T-helper 1 cell (primary cell): ENCODE measurements around the gene C1QTNF12.

Experiments
- DNase-seq, 5 donors: peaks; one replicate each; pipeline ENCODE4 v3.0.0-alpha.2; 2012 to 2020

C1QTNF12 gene

GRCh38 chr1:1281533-1282321 is 35.2 kb upstream of the C1QTNF12 start:
- DNase-seq = no peak

GRCh38 chr1:1280782-1281481 is 34.4 kb upstream of the C1QTNF12 start:
- DNase-seq = no peak

- no peak for DNase-seq
Observed at GRCh38 chr1:1279028-1279427, 32.5 kb upstream of the C1QTNF12 start.

GRCh38 chr1:1278620-1279019 is 32.1 kb upstream of the C1QTNF12 start:
- DNase-seq = no peak

GRCh38 chr1:1275836-1276235 is 29.3 kb upstream of the C1QTNF12 start:
- no peak for DNase-seq

- DNase-seq = no peak
Observed at GRCh38 chr1:1274931-1275431, 28.5 kb upstream of the C1QTNF12 start.

- DNase-seq = no peak
Observed at GRCh38 chr1:1274299-1274930, 27.9 kb upstream of the C1QTNF12 start.

- DNase-seq = peak; percentile 89 to 93 (median 92)
Observed at GRCh38 chr1:1273512-1274298, 27.2 kb upstream of the C1QTNF12 start, which contains the start of gene UBE2J2. TSS of gene UBE2J2 (minus strand) at chr1:1273854. CDS start at chr1:1267992, 5,862 bp downstream.

- DNase-seq = no peak
Observed at GRCh38 chr1:1273209-1273511, 26.6 kb upstream of the C1QTNF12 start.

GRCh38 chr1:1272341-1273208 is 26.1 kb upstream of the C1QTNF12 start:
- DNase-seq = no peak

GRCh38 chr1:1270813-1271212 is 24.3 kb upstream of the C1QTNF12 start:
- DNase-seq = no peak

- no peak for DNase-seq
Observed at GRCh38 chr1:1268284-1268682, 21.8 kb upstream of the C1QTNF12 start.

GRCh38 chr1:1267488-1268283 is 21.2 kb upstream of the C1QTNF12 start:
- DNase-seq = no peak

GRCh38 chr1:1264868-1265272 is 18.3 kb upstream of the C1QTNF12 start:
- no peak for DNase-seq

- no peak for DNase-seq
Observed at GRCh38 chr1:1264026-1264425, 17.5 kb upstream of the C1QTNF12 start.

- DNase-seq = no peak
Observed at GRCh38 chr1:1262758-1263157, 16.2 kb upstream of the C1QTNF12 start.

GRCh38 chr1:1262071-1262470 is 15.5 kb upstream of the C1QTNF12 start:
- DNase-seq = no peak

- DNase-seq = no peak
Observed at GRCh38 chr1:1260843-1261560, 14.5 kb upstream of the C1QTNF12 start.

- DNase-seq = no peak
Observed at GRCh38 chr1:1259951-1260600, 13.6 kb upstream of the C1QTNF12 start.

GRCh38 chr1:1259540-1259939 is 13.0 kb upstream of the C1QTNF12 start:
- no peak for DNase-seq
